Activated naive CD8-positive, alpha-beta T cell treated with anti-CD3 and anti-CD28 coated beads, Interleukin-2, amount 10 ng/mL, durations not matched to agents 7 days and 5 days (primary cell): Measurements from ENCODE around the gene TJP3. TPM values are rescaled to one million over a fixed set of nuclear protein-coding genes. Genes with fewer than 3 reads are reported as not detected.
"Not testable (repeated sequence)": the region's sequence is repeated elsewhere in the genome, so short reads cannot be mapped to it uniquely, and the experiment has no call there.

Experiments
- ATAC-seq: fragments of 150-1000 bp; cut with Tn5 transposase; one replicate; pipeline ENCODE4 v1.10.0; 2021; ENCODE audit warnings: low read depth, moderate library complexity
- POLR2A ChIA-PET: fragments of 350-600 bp; sonication (Branson Sonifier 250); formaldehyde crosslinking; loops from one replicate; lab custom pipeline; 2021; ENCODE audit warnings: antibody characterized with exemption; lab: Charles Lee
- DNase-seq: peaks from one replicate; pipeline ENCODE4 v3.0.0; 2021
- H3K27ac Mint-ChIP-seq: one replicate; pipeline ENCODE4 v1.8.0; 2022; ENCODE audit warnings: mild to moderate bottlenecking, mixed read lengths
- H3K27me3 Mint-ChIP-seq: one replicate; pipeline ENCODE4 v1.8.0; 2022; ENCODE audit warnings: mild to moderate bottlenecking, moderate library complexity, mixed read lengths
- H3K36me3 Mint-ChIP-seq: one replicate; pipeline ENCODE4 v1.8.0; 2021; ENCODE audit warnings: mild to moderate bottlenecking, mixed read lengths
- H3K4me1 Mint-ChIP-seq: one replicate; pipeline ENCODE4 v1.8.0; 2021; ENCODE audit warnings: mixed read lengths
- H3K4me3 Mint-ChIP-seq: one replicate; pipeline ENCODE4 v1.8.0; 2022; ENCODE audit warnings: mild to moderate bottlenecking, moderate library complexity, mixed read lengths
- H3K9me3 Mint-ChIP-seq: one replicate; pipeline ENCODE4 v1.8.0; 2021; ENCODE audit warnings: mixed read lengths
- total RNA-seq, 2 experiments: library from RNA; stranded (reverse); gene quantifications; one replicate each; pipeline ENCODE4 v1.2.3, GENCODE V29; 2021

TJP3 gene, protein sequence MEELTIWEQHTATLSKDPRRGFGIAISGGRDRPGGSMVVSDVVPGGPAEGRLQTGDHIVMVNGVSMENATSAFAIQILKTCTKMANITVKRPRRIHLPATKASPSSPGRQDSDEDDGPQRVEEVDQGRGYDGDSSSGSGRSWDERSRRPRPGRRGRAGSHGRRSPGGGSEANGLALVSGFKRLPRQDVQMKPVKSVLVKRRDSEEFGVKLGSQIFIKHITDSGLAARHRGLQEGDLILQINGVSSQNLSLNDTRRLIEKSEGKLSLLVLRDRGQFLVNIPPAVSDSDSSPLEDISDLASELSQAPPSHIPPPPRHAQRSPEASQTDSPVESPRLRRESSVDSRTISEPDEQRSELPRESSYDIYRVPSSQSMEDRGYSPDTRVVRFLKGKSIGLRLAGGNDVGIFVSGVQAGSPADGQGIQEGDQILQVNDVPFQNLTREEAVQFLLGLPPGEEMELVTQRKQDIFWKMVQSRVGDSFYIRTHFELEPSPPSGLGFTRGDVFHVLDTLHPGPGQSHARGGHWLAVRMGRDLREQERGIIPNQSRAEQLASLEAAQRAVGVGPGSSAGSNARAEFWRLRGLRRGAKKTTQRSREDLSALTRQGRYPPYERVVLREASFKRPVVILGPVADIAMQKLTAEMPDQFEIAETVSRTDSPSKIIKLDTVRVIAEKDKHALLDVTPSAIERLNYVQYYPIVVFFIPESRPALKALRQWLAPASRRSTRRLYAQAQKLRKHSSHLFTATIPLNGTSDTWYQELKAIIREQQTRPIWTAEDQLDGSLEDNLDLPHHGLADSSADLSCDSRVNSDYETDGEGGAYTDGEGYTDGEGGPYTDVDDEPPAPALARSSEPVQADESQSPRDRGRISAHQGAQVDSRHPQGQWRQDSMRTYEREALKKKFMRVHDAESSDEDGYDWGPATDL
- total RNA-seq, result 1 to 10 TPM; 5.2 to 7.6 TPM

DNA sequence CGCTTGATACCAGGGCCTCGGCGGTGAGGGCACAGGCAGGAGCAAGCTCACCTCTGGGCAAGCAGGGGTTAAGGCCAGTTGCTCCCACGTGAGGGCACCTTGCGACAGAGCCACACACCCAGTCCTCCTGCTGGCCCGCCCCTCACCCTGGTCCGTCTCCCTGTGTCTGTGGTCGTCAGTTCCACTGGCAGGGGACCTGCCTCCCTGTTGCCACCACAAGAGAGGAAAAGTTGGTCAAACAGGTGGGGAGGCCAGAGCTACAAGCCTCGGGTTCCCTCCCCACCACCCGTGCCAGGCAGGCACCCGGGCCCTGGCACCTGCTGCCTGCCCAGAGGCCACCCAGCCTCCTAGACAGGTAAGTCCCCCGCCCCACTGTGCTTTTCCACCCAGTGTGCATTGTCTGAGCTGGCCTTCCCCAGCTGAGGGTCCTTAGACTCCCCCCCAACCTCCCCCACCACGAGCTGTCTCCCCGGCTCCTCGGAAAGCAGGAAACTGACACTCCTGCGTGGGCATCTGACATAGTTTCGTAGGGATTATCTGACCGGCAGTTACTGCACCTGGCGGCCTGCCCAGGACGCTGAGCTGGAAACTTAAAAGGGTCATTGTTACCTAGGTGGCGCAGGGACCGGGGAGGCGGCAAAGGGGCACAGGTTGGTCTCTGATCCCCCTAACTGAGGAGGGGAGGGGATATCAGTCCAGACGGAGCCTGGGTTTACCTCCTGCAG is at the start of gene TJP3:
Gene TJP3, plus strand, starts transcription at position 178 of the 725 bp plus-strand sequence. CDS start 20,049 bp downstream, outside the sequence.
- no peaks in the 10 kb centered on the region for H3K36me3 Mint-ChIP-seq
- H3K27me3 Mint-ChIP-seq, result peaks cover 18% of the 10 kb centered on the region
- DNase-seq, result no peak
- ATAC-seq, result no peak
- no peak within 1 kb of the TSS for H3K27ac Mint-ChIP-seq
- POLR2A ChIA-PET, result no interaction called here
- H3K9me3 Mint-ChIP-seq, result no peaks in the 10 kb centered on the region
- peaks cover 6% of the 10 kb centered on the region for H3K4me1 Mint-ChIP-seq
- H3K4me3 Mint-ChIP-seq, result no peak within 1 kb of the TSS

DNA sequence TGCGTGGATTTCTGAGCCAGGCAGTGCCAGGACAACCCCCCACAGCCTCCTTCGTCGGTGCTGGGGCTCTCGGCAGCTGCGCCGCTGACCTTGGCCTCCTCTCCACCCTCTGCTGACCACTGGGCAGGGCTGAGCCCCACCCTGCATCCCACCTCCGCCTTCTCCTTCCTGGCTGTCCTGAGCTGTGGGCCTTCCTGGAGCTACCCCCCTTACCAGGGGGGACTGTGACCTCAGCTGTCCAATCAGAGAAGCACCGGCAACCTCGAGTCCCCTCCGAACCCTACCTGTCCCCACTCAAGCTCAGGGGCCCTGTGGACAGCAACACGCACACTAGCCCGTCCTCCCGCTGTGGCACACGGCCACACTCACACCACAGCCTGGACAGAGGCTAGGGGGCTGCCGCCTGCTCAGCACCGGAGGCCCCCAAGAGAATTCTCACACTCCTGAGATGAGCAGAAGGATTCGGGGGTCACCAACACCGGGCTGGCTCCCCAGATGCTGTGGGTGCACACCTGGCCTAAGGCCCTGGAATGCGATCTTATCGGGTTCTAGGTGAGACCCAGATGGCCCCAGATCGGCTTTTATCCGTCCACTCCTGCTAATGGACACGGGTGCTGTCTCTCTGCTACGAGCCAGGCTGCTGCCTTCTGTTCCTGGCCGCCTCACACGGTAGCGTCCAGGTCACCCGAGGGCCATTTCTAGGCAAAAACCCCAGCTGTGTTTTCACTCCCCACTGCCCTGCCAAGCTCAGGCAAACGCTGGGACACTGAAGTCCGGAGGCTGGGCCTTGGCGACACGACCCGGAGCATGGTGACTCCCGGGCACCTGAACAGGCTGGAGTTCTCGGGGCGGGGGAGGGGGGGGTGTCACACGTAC is 49.1 kb upstream of the TJP3 start:
- Mint-ChIP-seq H3K27me3 (no peaks in the 10 kb centered on the region), H3K4me3 (no peak overlapping the region), H3K36me3 (peaks cover 4% of the 10 kb centered on the region), H3K9me3 (no peaks in the 10 kb centered on the region), H3K27ac (peak overlapping the region; percentile 64), H3K4me1 (no peaks in the 10 kb centered on the region)
- DNase-seq (no peak), ATAC-seq (no peak)
- POLR2A ChIA-PET, result no interaction called here

DNA sequence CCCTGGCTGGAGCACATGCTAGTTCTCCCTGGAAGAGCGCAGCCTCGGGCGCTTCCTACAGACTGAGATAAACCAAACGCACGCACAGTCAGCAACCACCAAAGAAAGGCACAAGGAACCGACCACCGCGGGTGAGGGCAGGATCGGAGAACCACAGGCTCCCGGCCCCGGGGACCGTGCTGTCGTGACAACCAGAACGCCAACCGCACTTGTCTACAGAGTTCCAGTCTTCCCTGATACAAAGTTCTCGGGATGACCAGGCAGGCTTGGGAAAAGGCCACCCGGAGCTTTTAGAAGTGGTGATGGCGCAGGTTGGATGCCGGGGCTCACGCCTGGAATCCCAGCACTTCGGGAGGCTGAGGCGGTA is 48.5 kb upstream of the TJP3 start:
- ATAC-seq (no peak), DNase-seq (no peak)
- H3K36me3 Mint-ChIP-seq, result peaks cover 4% of the 10 kb centered on the region
- no peaks in the 10 kb centered on the region for H3K9me3 Mint-ChIP-seq
- H3K4me1 Mint-ChIP-seq, result no peaks in the 10 kb centered on the region
- no peaks in the 10 kb centered on the region for H3K27me3 Mint-ChIP-seq
- POLR2A ChIA-PET, result interaction anchor here (0.5 to 0.6 kb wide), 2 partner anchors 80 to 101 kb away, joined by 3 read pairs; no protein-coding TSS in a partner anchor
- no peak overlapping the region for H3K4me3 Mint-ChIP-seq
- no peak overlapping the region for H3K27ac Mint-ChIP-seq

DNA sequence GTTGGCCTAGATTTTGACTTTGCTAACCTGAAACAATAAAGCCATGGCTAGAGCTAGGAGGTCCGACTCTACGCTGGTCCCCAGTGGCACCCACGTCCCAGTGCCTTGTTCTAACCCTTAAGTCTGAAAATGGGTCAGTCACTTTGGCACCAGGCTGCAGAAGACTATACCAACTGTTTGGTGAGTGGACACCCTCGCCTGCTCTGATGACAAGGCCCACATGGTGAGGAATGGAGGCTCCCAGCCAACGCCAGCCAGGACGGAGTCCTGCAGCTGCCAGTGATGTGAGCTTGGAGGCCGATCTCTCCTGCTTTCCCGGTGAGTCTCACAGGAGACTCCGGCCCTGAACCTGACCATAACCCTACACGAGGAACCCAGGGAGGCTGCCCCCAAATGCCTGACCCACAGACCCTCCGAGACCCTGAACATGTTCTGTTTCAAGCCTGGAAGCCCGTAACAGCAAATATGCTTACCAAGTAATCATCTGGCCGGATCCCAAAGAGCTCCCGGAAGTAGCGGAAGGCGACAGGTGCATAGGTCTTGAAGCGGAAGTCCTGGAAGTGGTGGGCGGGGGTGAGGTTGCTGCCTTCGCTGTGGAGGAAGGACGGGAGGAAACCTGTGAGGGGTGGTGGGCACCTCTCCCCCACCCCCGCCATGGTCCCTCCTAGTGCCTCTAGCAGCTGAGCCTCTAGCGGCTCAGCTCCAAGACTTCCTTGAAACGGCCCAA is 47.5 kb upstream of the TJP3 start:
- no peaks in the 10 kb centered on the region for H3K27me3 Mint-ChIP-seq
- H3K4me3 Mint-ChIP-seq, result no peak overlapping the region
- no peaks in the 10 kb centered on the region for H3K9me3 Mint-ChIP-seq
- DNase-seq (no peak), ATAC-seq (no peak)
- peaks cover 4% of the 10 kb centered on the region for H3K36me3 Mint-ChIP-seq
- POLR2A ChIA-PET, result interaction anchor here (0.6 kb wide), 1 partner anchor 100 kb away, joined by 3 read pairs; no protein-coding TSS in a partner anchor
- no peaks in the 10 kb centered on the region for H3K4me1 Mint-ChIP-seq
- H3K27ac Mint-ChIP-seq, result no peak overlapping the region

DNA sequence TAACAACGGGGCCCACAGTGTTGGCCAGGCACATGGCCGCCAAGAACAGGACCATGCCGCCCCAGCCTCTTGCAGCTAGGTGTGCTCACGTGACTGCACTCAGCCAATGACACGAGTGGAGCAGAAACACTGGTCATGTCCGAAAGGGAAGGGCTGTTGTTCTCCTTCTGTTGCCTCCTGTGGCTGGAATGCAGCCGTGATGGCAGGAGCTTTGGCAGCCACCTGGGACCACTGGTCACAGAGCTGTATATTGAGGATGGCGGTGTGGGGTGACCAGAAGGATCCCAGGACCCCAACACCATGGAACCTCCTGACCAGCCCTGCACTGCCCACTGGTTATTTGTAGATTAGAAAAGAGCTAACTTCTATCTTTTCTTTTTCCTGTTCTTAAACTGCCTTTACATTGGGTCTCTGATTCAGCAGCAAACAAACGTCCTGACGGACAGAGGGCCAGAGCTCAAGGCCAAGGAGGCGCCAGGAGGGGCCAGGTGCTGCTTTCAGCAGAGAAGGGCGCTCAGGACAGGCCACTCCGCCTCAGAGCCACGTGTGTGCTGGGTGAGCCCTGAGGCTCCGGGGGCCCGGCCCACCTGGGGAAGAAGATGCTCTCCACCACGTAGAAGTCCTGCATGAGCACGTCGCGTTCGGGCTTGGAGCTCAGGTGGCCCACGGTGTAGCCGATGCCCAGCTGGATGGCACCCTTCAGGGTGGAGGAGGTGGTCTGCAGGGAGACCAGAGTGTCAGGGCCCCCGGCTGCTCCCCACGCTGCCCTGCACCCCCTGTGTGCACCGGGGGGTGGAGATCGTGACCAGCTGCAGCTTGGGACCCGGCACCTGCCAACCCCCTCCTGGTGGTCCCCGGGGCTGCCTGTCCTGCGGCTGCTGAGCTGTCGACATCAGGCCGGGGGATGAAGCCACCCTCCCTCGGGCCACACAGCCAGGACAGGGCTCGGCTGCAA is 46.6 kb upstream of the TJP3 start:
- no peak for ATAC-seq
- peaks cover 4% of the 10 kb centered on the region for H3K36me3 Mint-ChIP-seq
- no peaks in the 10 kb centered on the region for H3K27me3 Mint-ChIP-seq
- H3K27ac Mint-ChIP-seq, result no peak overlapping the region
- no peaks in the 10 kb centered on the region for H3K9me3 Mint-ChIP-seq
- no peak for DNase-seq
- POLR2A ChIA-PET, result no interaction called here
- no peak overlapping the region for H3K4me3 Mint-ChIP-seq
- H3K4me1 Mint-ChIP-seq, result no peaks in the 10 kb centered on the region

DNA sequence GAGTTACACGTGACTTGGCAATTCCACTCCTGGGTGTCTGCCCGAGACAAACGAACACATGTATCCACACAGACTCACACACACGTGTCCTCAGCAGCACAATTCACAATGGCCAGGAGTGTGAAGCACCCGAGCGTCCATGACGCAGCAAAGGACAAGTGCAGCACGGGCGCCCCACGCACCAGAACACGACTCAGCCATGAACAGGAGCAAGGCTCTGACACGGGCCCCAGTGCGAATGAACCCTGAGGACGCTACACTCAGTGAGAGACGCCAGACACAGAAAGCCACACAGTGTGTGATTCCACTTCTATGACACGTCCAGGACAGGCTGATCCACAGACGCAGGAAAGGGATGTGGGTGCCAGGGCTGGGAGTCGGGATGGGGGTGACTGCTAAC is 44.3 kb upstream of the TJP3 start:
- POLR2A ChIA-PET, result no interaction called here
- DNase-seq (no peak), ATAC-seq (no peak)
- no peaks in the 10 kb centered on the region for H3K36me3 Mint-ChIP-seq
- H3K4me3 Mint-ChIP-seq, result no peak overlapping the region
- H3K27ac Mint-ChIP-seq, result no peak overlapping the region
- H3K27me3 Mint-ChIP-seq, result no peaks in the 10 kb centered on the region
- no peaks in the 10 kb centered on the region for H3K4me1 Mint-ChIP-seq
- no peaks in the 10 kb centered on the region for H3K9me3 Mint-ChIP-seq

DNA sequence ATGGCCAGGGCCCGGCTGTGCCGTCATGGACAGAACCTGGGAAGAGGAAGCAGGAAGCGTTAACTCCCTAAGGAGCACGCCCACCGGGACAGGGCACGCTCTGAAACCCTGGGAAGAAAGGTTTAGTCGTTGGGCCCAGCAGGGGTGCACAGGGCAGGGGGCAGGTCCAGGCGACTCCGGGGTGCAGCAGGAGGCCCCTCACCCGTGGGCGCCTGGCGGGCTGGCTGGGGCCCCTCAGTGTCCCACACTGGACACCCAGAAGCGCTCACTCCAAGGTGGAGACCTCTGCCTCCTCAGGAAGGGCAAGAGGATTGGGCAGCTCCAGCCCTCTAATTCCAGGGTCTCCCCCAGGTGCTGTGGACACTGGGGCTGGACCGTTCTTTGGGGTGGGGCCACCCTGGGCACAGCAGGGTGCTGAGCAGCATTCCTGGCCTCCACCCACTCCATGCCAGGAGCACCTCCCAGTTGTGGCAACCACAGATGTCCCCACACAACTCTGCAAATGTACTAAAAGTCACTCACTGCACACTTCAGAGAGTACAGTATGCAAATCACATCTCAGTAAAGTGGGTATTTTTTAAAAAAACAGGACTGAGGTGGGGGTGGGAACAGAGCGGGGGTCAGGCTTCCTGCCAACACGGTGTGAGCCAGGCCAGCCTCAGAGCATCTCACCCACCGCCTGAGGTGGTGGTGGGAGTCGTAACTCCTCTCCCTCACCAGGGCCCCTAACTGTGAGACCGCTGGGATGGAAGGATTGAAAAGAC is 43.1 kb upstream of the TJP3 start:
- Mint-ChIP-seq H3K4me3 (no peak overlapping the region), H3K36me3 (no peaks in the 10 kb centered on the region), H3K4me1 (no peaks in the 10 kb centered on the region), H3K9me3 (no peaks in the 10 kb centered on the region), H3K27ac (no peak overlapping the region), H3K27me3 (no peaks in the 10 kb centered on the region)
- POLR2A ChIA-PET, result no interaction called here
- DNase-seq (no peak), ATAC-seq (no peak)

DNA sequence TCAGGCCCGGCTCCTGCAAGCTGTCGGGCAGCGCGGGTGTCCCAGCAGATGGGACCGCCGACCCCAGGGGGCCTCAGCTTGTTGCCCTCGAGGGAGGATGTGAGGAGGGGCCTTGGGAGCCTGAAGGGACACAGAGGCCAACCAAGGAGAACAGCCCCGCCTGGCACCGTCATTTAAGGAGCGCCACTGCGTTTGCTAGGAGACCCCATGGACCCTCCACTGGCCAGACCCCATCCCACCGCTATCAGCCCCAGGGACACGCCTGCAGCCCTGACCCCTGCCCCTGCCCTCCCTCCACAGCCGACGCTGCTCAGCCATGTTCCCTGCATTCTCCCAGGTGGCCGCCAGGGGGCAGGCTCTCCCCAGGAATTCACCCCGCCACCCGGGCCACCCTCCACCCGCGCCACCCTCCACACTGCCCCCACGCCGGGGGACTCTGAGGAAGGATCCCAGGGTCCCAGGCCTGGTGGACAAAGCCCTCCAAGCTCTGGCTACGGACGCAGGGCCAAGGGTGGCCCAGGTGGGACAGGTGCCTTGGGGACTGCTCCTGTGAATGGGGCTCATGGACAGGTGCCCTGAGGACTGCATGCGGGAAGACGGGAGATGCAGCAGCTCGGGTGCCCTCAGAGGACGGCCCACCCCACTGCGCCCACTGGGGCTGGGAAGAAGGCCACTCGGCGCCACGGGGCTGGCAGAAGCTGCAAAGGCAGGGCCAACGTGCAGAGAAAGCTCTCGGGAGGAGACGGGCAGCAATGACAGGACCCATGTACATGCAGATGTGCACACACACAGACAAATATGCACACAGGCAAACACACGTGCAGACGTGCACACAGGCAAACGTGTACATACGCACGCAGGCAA is 42.3 kb upstream of the TJP3 start:
- no peak overlapping the region for H3K4me3 Mint-ChIP-seq
- POLR2A ChIA-PET, result interaction anchor here (1.0 kb wide), 1 partner anchor 26 kb away, joined by 3 read pairs; no protein-coding TSS in a partner anchor
- no peaks in the 10 kb centered on the region for H3K9me3 Mint-ChIP-seq
- ATAC-seq (peak; percentile 79), DNase-seq (peak; percentile 88)
- H3K27me3 Mint-ChIP-seq, result no peaks in the 10 kb centered on the region
- no peaks in the 10 kb centered on the region for H3K36me3 Mint-ChIP-seq
- H3K4me1 Mint-ChIP-seq, result peaks cover 5% of the 10 kb centered on the region
- H3K27ac Mint-ChIP-seq, result no peak overlapping the region

DNA sequence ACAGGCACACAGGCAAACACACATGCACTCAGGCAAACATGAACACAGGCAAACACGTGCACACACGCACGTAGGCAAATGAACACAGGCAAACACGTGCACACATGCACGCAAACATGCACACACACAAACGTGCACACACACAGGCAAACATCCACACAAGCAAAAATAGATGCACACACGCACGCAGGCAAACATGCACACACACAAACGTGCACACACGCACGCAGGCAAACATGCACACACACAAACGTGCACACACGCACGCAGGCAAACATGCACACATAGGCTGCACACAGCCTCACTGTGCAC is 41.7 kb upstream of the TJP3 start:
- not testable (repeated sequence) for H3K36me3 Mint-ChIP-seq, ATAC-seq, H3K27ac Mint-ChIP-seq, H3K9me3 Mint-ChIP-seq, DNase-seq, H3K27me3 Mint-ChIP-seq, H3K4me3 Mint-ChIP-seq, H3K4me1 Mint-ChIP-seq
- POLR2A ChIA-PET, result interaction anchor here (1.0 kb wide), 1 partner anchor 25 kb away, joined by 3 read pairs; no protein-coding TSS in a partner anchor

DNA sequence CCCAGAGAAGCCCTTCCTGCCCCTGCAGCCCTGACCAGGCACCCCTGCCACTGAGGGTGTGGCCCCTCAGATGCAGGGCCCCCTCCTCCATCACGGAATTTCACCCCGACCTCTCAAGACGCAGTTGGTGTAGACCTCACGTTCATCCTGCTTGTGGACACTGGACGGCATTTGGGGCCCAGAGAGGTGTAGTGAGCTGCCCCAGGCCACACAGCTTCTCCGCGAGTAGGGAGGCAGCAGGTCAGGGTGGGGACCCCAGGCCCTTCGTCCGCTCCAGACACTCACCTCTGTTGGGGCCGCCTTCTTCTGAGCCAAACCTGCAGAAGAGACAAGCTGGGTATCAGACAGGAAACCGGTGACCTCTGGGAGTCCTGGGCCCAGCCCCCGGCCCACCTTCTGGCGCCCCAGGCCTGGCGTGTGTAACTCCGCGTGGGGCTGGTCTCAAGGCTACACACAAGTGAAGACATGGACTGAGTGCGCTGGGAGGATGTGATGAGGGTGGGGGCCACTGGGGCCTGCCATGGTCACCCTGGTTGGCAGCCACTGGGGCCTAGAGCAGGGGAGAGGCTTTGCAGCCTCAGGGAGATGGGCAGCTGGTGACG is 41.0 kb upstream of the TJP3 start:
- Mint-ChIP-seq H3K36me3 (no peaks in the 10 kb centered on the region), H3K4me3 (no peak overlapping the region)
- no peak for DNase-seq

More for the DNA sequence above, 41.0 kb upstream of the TJP3 start:
- no peak overlapping the region for H3K27ac Mint-ChIP-seq
- ATAC-seq, result no peak
- POLR2A ChIA-PET, result interaction anchor here (1.0 kb wide), 1 partner anchor 25 kb away, joined by 3 read pairs; no protein-coding TSS in a partner anchor
- no peaks in the 10 kb centered on the region for H3K9me3 Mint-ChIP-seq
- H3K27me3 Mint-ChIP-seq, result no peaks in the 10 kb centered on the region
- peaks cover 9% of the 10 kb centered on the region for H3K4me1 Mint-ChIP-seq
